HG03066 (cell line): ENCODE data around the gene PARP3.
A peak's percentile ranks its signal among the peaks of the same experiment; 100 is the strongest.
"Not testable (repeated sequence)": the region's sequence is repeated elsewhere in the genome, so short reads cannot be mapped to it uniquely, and the experiment has no call there.

ENCODE experiments used
- ATAC-seq: cut with Tn5 transposase; IDR thresholded peaks from one replicate; pipeline ENCODE4 v1.9.1; 2021; ENCODE audit warnings: low read depth; ENCODE audit not compliant: unreplicated experiment

The PARP3 gene

GRCh38 chr3:51982838-51983577, 40.8 kb downstream of the PARP3 start, which contains the start of gene ACY1:
Gene ACY1 (plus strand): TSS chr3:51983535. CDS start chr3:51984065, 530 bp downstream.
- peak; percentile 76 for ATAC-seq

GRCh38 chr3:51983578-51984268, 41.6 kb downstream of the PARP3 start:
- no peak for ATAC-seq

GRCh38 chr3:51984269-51984647, 42.1 kb downstream of the PARP3 start:
- ATAC-seq: no peak

- ATAC-seq: no peak
Observed at GRCh38 chr3:51985063-51985462, 42.9 kb downstream of the PARP3 start.

DNA sequence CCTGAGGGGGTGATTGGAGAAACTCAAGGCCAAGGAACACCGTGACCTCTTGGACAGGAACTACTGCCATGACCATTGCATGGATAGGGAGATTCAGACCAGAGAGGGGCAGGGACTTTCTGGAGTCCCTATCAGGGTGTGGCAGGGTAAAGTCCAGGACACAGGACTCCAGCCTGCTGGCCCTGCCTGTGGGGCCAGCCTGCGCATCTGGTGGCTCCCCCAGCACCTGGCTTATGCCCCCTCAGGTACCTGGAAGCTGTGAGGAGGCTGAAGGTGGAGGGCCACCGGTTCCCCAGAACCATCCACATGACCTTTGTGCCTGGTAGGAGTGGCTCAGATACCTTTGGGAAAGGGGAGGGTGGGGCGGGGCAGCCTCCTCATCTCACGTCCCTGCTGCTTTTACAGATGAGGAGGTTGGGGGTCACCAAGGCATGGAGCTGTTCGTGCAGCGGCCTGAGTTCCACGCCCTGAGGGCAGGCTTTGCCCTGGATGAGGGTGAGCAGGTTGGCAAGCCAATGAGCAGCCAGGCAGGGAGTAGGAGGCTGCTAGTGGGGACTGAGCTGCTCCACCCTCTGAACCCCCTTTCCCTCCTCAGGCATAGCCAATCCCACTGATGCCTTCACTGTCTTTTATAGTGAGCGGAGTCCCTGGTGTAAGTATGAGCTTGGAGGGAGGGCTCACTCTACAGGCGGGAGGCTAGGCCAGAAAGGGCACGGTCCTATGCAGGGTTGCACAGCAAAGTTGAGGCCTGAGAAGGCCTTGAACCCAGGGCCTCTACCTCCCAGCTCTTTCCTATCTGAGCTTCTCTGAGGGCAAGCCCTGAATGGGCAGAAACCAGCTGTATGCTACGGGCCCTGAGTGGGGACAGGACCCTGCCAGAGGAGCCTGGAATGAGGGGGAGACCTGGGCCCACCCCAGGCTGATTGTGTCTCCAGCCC, 44.1 kb downstream of the PARP3 start:
- no peak for ATAC-seq

- no peak for ATAC-seq
Observed at GRCh38 chr3:51987568-51987967, 45.4 kb downstream of the PARP3 start.

GRCh38 chr3:51988286-51989146, 46.4 kb downstream of the PARP3 start:
- ATAC-seq: no peak

DNA sequence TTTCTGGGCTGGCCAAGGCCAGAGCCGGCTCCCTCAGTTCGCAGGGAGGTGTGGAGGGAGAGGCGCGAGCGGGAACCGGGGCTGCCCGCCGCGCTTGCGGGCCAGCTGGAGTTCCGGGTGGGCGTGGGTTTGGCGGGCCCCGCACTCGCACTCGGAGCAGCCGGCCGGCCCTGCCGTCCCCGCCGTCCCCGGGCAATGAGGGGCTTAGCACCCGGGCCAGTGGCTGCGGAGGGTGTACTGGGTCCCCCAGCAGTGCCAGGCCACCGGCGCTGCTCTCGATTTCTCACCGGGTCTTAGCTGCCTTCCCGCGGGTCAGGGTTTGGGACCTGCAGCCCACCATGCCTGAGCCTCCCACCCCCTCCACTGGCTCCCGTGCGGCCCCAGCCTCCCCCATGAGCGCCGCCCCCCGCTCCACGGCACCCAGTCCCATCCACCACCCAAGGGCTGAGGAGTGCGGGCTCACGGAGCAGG, 48.4 kb downstream of the PARP3 start:
- not testable (repeated sequence) for ATAC-seq

DNA sequence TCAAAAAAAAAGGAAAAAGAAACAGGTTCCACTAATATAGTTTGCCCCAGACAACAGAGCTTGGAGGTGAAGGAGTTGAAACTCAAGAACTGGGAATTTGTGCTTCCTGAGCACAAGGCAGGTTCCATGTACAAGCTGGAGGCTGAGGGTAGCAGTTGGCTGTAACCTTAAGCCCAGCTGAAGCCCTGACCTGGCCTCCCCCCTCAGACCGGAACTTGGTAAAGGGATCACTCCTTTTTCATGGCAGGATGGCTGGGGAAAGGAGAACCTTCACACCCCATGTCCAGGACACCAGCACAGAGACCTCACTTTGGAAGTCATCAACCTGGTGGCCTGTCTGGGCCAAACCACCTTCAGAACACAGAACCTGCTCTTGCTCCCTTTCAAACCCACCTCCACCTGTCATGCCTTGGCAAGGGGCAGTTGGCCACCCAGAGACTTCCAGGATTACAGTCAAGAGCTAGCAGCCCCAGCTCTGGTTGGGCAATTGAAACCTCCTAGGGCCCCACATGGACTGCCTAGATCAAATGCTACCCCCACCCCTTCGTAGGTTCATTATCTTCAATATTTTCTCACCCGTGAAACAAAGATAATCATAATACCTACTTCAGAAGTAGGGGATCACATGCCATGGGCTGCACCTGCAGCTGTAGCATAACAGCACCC, 50.0 kb downstream of the PARP3 start:
- no peak for ATAC-seq

DNA sequence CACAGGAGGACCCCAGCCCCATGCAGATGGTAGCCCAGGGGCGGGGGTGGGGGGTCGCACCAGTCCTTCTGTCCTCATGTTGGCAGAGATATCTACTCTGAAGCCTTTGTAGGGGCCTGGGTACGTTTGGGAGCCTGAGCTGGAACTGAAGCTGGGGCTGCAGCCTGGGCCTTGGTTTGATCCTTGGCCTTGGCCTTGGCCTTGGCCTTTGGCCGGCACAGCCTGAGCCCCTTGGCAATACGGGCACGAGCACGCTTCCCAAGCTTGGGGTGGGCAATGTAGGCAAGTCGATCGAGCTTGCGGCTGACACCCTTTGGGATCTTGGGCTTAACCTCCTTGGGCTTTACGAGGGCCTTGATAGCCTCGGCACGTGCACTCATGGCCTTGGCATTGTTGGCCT, 51.5 kb downstream of the PARP3 start:
- ATAC-seq: not testable (repeated sequence)

DNA sequence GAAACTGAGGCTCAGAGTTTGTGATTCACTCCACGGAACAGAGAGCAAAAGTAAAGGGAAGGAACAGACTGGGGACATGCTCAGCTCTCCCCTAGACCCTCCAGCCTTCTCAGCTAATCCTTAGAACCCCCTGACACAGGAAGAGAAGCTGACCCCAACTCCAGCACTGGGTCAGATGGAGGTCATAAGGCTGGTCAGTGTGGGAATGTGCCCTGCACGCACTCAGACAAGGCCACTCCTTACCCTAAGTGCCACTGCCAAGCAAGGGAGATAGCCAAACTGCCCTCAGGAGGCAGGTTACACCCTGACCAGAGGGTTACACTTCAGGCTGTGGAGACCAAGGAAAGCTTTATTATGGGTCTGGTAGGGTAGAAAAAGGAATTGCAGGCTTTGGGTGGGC, 52.4 kb downstream of the PARP3 start:
- ATAC-seq: no peak

- peak; percentile 92 for ATAC-seq
Observed at GRCh38 chr3:51995346-51996163, 53.4 kb downstream of the PARP3 start, which contains the start of gene RPL29. Gene RPL29 (minus strand): TSS chr3:51995895. CDS start chr3:51995461, 434 bp downstream.

GRCh38 chr3:51997172-51997571, 55.0 kb downstream of the PARP3 start:
- no peak for ATAC-seq

DNA sequence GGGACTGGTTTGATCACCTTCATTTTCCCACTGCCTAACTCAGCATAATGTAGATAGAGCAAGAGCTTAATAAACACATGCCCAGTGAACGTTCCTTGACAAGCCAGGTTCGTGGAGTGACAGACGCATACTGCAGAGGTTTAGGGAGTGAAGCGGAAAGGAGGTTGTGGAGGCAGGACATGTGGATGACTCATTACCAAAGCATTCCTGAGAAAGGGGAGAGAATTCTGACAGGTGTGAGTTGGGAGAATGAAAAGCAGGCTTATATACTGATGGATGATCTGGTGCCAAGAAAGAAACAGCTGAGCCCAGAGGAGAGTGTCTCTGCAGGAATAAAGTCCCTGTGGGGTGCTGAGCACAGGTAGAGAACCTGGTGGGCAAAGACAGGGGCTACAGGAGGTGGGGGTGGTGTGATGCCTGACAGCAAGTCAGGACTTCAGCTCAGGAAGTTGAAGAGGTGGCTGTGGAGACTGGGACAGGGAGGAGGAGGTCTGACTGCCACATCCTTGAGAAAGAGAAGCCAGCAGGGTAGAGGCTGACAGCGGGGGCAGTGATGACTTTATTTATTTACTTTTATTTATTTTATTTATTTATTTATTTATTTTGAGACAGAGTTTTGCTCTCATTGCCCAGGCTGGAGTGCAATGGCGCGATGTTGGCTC, 55.9 kb downstream of the PARP3 start:
- ATAC-seq: no peak
